ENCODE data around the gene PDZD2.
"Not testable (repeated sequence)": the region's sequence is repeated elsewhere in the genome, so short reads cannot be mapped to it uniquely, and the experiment has no call there.

The PDZD2 gene

GRCh38 chr5:31770998-31771397, 132.1 kb downstream of the PDZD2 start:
- DNase-seq (ENCODE audit: low read depth) = no peak
- H3K4me3 ChIP-seq (ENCODE audit: control insufficient read depth, low read depth, low read length) = no peak overlapping the region
- no peak for TF ChIP-seq CTCF (conservative IDR thresholded peaks at IDR 0.05; ENCODE audit: control insufficient read depth, insufficient read depth, low read depth, low read length)

GRCh38 chr5:31771500-31771899, 132.6 kb downstream of the PDZD2 start:
- no peak for DNase-seq (ENCODE audit: low read depth)
- H3K4me3 ChIP-seq (ENCODE audit: control insufficient read depth, low read depth, low read length) = no peak overlapping the region
- TF ChIP-seq CTCF (conservative IDR thresholded peaks at IDR 0.05; ENCODE audit: control insufficient read depth, insufficient read depth, low read depth, low read length) = no peak

GRCh38 chr5:31776294-31776693, 137.4 kb downstream of the PDZD2 start:
- H3K4me3 ChIP-seq (ENCODE audit: control insufficient read depth, low read depth, low read length); DNase-seq (ENCODE audit: low read depth): not testable (repeated sequence)

- DNase-seq (ENCODE audit: low read depth) = no peak
- H3K4me3 ChIP-seq (ENCODE audit: control insufficient read depth, low read depth, low read length) = no peak overlapping the region
- TF ChIP-seq CTCF (conservative IDR thresholded peaks at IDR 0.05; ENCODE audit: control insufficient read depth, insufficient read depth, low read depth, low read length) = no peak
Measured at GRCh38 chr5:31776976-31777651, 138.2 kb downstream of the PDZD2 start.

- no peak overlapping the region for H3K4me3 ChIP-seq (ENCODE audit: control insufficient read depth, low read depth, low read length)
- no peak for DNase-seq (ENCODE audit: low read depth)
- TF ChIP-seq CTCF (conservative IDR thresholded peaks at IDR 0.05; ENCODE audit: control insufficient read depth, insufficient read depth, low read depth, low read length) = no peak
Measured at GRCh38 chr5:31781772-31782171, 142.8 kb downstream of the PDZD2 start.

GRCh38 chr5:31783086-31783645, 144.2 kb downstream of the PDZD2 start:
- no peak overlapping the region for H3K4me3 ChIP-seq (ENCODE audit: control insufficient read depth, low read depth, low read length)
- no peak for DNase-seq (ENCODE audit: low read depth)
- TF ChIP-seq CTCF (conservative IDR thresholded peaks at IDR 0.05; ENCODE audit: control insufficient read depth, insufficient read depth, low read depth, low read length) = no peak

- no peak for DNase-seq (ENCODE audit: low read depth)
- H3K4me3 ChIP-seq (ENCODE audit: control insufficient read depth, low read depth, low read length) = no peak overlapping the region
- no peak for TF ChIP-seq CTCF (conservative IDR thresholded peaks at IDR 0.05; ENCODE audit: control insufficient read depth, insufficient read depth, low read depth, low read length)
Measured at GRCh38 chr5:31783731-31784130, 144.8 kb downstream of the PDZD2 start.
